Kidney epithelial cell (primary cell): ENCODE data around the gene PARP16. TPM values are rescaled to one million over a fixed set of nuclear protein-coding genes. Genes with fewer than 3 reads are reported as not detected.
A peak's percentile ranks its signal among the peaks of the same experiment; 100 is the strongest.

Experiments
- DNase-seq: peaks from one replicate; pipeline ENCODE4 v3.0.0-alpha.2; 2010; ENCODE audit warnings: low read depth
- H3K27me3 ChIP-seq: 2 replicates; pipeline ENCODE4 v1.6.0; 2011; ENCODE audit warnings: low read length; ENCODE audit not compliant: control insufficient read depth, insufficient read depth
- H3K36me3 ChIP-seq: 2 replicates; pipeline ENCODE4 v1.5.1; 2011; ENCODE audit warnings: low read length; ENCODE audit not compliant: control insufficient read depth, insufficient read depth
- H3K4me3 ChIP-seq: 2 replicates; pipeline ENCODE4 v1.5.1; 2011; ENCODE audit warnings: low read depth, mild to moderate bottlenecking, control low read depth, low read length
- CTCF ChIP-seq: IDR thresholded peaks from 2 replicates; pipeline ENCODE4 v1.5.1; 2011; ENCODE audit warnings: mild to moderate bottlenecking, moderate library complexity, low read length, control low read depth, inconsistent platforms; ENCODE audit not compliant: insufficient read depth, poor library complexity, severe bottlenecking
- total RNA-seq: library from RNA; depleted of rRNA; stranded (reverse); fragments of >200 nt; gene quantifications from 2 replicates; pipeline ENCODE4 v1.2.3, GENCODE V29; 2015

PARP16 gene
- 9.2 and 11.8 TPM in 2 replicates for total RNA-seq

- peak; percentile 6 for TF ChIP-seq CTCF
- H3K27me3 ChIP-seq = no peaks in the 10 kb centered on the region
- H3K4me3 ChIP-seq = peak within 1 kb of the TSS; percentile 53
- no peak for DNase-seq
- H3K36me3 ChIP-seq = no peaks in the 10 kb centered on the region
These were observed at the start of gene PARP16 for GRCh38 chr15:65286704-65287519. Gene PARP16, minus strand, starts transcription at chr15:65286883. Its CDS starts 457 bp downstream, at chr15:65286426.

- TF ChIP-seq CTCF = no peak
- Histone ChIP-seq H3K4me3 (no peak overlapping the region), H3K27me3 (peaks cover 56% of the 10 kb centered on the region), H3K36me3 (no peaks in the 10 kb centered on the region)
- no peak for DNase-seq
These were observed 48.8 kb upstream of the PARP16 start for GRCh38 chr15:65335278-65336055.

GRCh38 chr15:65334586-65335231, 48.0 kb upstream of the PARP16 start:
- no peak for TF ChIP-seq CTCF
- Histone ChIP-seq H3K27me3 (peaks cover 58% of the 10 kb centered on the region), H3K4me3 (no peak overlapping the region), H3K36me3 (no peaks in the 10 kb centered on the region)
- DNase-seq = no peak

- H3K4me3 ChIP-seq = no peak overlapping the region
- H3K27me3 ChIP-seq = peaks cover 60% of the 10 kb centered on the region
- DNase-seq = no peak
- H3K36me3 ChIP-seq = no peaks in the 10 kb centered on the region
- no peak for TF ChIP-seq CTCF
These were observed 47.2 kb upstream of the PARP16 start for GRCh38 chr15:65333856-65334255.

GRCh38 chr15:65333148-65333820, 46.6 kb upstream of the PARP16 start:
- no peak for DNase-seq
- Histone ChIP-seq H3K4me3 (no peak overlapping the region), H3K36me3 (no peaks in the 10 kb centered on the region), H3K27me3 (peaks cover 60% of the 10 kb centered on the region)
- no peak for TF ChIP-seq CTCF
